ENCODE data around the gene PHOX2B. TPM values are rescaled to one million over a fixed set of nuclear protein-coding genes. Genes with fewer than 3 reads are reported as not detected.

PHOX2B gene
- total and polyA plus RNA-seq, 9 of the 15 experiments (the other 6 are each of a cell fraction or from before 2014, with no cell fraction given), result not detected

- ChIA-PET CTCF (ENCODE audit: low intra/inter-chr PET ratio) (no interaction called here), POLR2A (no interaction called here)
- in situ Hi-C loops (cut with MboI), result no loop called here
- H4K20me1 ChIP-seq (replicated peaks; ENCODE audit: control insufficient read depth, insufficient read depth, low read length), result no peaks in the 10 kb centered on the region
- ATAC-seq, result no peak
- no peak overlapping the region for H3K27ac ChIP-seq (ENCODE audit: extremely low read depth, low read depth, low read length)
- H2AFZ ChIP-seq (ENCODE audit: low read depth, low read length), result no peak overlapping the region
- FAIRE-seq, result no peak
- H3K9me1 ChIP-seq (ENCODE audit: control insufficient read depth, insufficient read depth, low read length), result no peaks in the 10 kb centered on the region
- no peaks in the 10 kb centered on the region for H3K36me3 ChIP-seq (ENCODE audit: control insufficient read depth, insufficient read depth, low read length)
- no TSS peak for BruUV-seq (replicated peaks)
- H3K9ac ChIP-seq (ENCODE audit: insufficient read depth in 1 of 2, low read depth in 2 of 2, low read length in 2 of 2), result no peak overlapping the region
- H3K27me3 ChIP-seq (ENCODE audit: control insufficient read depth in 2 of 2, insufficient read depth in 2 of 2, low read length in 2 of 2), result no peaks in the 10 kb centered on the region; a peak in 1 of 5 replicates
- no peaks in the 10 kb centered on the region for H3K9me3 ChIP-seq (replicated peaks; ENCODE audit: control insufficient read depth, insufficient read depth, low read depth, low read length)
- DNase-seq (ENCODE audit: extremely low read depth in 1 of 4, low spot score in 3 of 4), result no peak
- WGBS (ENCODE audit: insufficient coverage, low coverage, missing lambda C conversion rate), result 0% methylated on average over 3 of the region's 3 CpGs
- intact Hi-C loops (cut with micrococcal nuclease), result no loop called here
- no peaks in the 10 kb centered on the region for H3K4me1 ChIP-seq (replicated peaks in 1 of 2; ENCODE audit: control insufficient read depth in 2 of 2, insufficient read depth in 2 of 2, low read length in 2 of 2)
- no peak overlapping the region for H3K4me3 ChIP-seq
- H3K79me2 ChIP-seq (ENCODE audit: control insufficient read depth, insufficient read depth, low read length), result no peaks in the 10 kb centered on the region
- H3K4me2 ChIP-seq (ENCODE audit: insufficient read depth, low read length), result no peak overlapping the region
- TF ChIP-seq RFX7 (CRISPR knock-in tag; IDR thresholded peaks at IDR 0.05) (no peak), FOXA3 (CRISPR knock-in tag; conservative IDR thresholded peaks at IDR 0.05 in 1 of 2, IDR thresholded peaks at IDR 0.05 in 1 of 2) (no peak), HMG20B (CRISPR knock-in tag; IDR thresholded peaks at IDR 0.05) (no peak), CBFA2T2 (conservative IDR thresholded peaks at IDR 0.05) (no peak), SMAD2 (IDR thresholded peaks at IDR 0.05; ENCODE audit: low read depth, low read length) (no peak), GATAD2A (IDR thresholded peaks at IDR 0.05) (no peak), ZNF511 (CRISPR knock-in tag; IDR thresholded peaks at IDR 0.05) (no peak), ZSCAN32 (CRISPR knock-in tag; IDR thresholded peaks at IDR 0.05) (no peak), C11orf30 (IDR thresholded peaks at IDR 0.05; ENCODE audit: low read depth) (no peak), CREB3L1 (IDR thresholded peaks at IDR 0.05; ENCODE audit: borderline replicate concordance, low read depth) (no peak), NR2F6 (CRISPR knock-in tag; IDR thresholded peaks at IDR 0.05) (no peak), MCM3 (IDR thresholded peaks at IDR 0.05) (no peak), NFE2L1 (tag; IDR thresholded peaks at IDR 0.05; ENCODE audit: borderline replicate concordance, low read depth) (no peak)
- TF ChIP-seq, protein P1, sequence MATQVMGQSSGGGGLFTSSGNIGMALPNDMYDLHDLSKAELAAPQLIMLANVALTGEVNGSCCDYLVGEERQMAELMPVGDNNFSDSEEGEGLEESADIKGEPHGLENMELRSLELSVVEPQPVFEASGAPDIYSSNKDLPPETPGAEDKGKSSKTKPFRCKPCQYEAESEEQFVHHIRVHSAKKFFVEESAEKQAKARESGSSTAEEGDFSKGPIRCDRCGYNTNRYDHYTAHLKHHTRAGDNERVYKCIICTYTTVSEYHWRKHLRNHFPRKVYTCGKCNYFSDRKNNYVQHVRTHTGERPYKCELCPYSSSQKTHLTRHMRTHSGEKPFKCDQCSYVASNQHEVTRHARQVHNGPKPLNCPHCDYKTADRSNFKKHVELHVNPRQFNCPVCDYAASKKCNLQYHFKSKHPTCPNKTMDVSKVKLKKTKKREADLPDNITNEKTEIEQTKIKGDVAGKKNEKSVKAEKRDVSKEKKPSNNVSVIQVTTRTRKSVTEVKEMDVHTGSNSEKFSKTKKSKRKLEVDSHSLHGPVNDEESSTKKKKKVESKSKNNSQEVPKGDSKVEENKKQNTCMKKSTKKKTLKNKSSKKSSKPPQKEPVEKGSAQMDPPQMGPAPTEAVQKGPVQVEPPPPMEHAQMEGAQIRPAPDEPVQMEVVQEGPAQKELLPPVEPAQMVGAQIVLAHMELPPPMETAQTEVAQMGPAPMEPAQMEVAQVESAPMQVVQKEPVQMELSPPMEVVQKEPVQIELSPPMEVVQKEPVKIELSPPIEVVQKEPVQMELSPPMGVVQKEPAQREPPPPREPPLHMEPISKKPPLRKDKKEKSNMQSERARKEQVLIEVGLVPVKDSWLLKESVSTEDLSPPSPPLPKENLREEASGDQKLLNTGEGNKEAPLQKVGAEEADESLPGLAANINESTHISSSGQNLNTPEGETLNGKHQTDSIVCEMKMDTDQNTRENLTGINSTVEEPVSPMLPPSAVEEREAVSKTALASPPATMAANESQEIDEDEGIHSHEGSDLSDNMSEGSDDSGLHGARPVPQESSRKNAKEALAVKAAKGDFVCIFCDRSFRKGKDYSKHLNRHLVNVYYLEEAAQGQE (IDR thresholded peaks at IDR 0.05; ENCODE audit: borderline replicate concordance), result no peak
- TF ChIP-seq, protein P1 (CRISPR knock-in tag; IDR thresholded peaks at IDR 0.05; ENCODE audit: low read depth), result no peak
These were observed 44.7 kb downstream of the PHOX2B start for GRCh38 chr4:41703785-41704184.
